Esophagus muscularis mucosa (tissue), 4 donors: ENCODE data around the gene THRB. TPM values are rescaled to one million over a fixed set of nuclear protein-coding genes. Genes with fewer than 3 reads are reported as not detected.

Experiments used
- DNase-seq: peaks from one replicate; pipeline ENCODE4 v3.0.0-alpha.2; 2017; ENCODE audit errors: extremely low spot score
- H3K27ac ChIP-seq, 4 donors: fragments of 200-600 bp; sonication (generic); replicated peaks in 1 of 4; 1 replicate in 3 of 4; 2 replicates in 1 of 4; pipeline ENCODE4 v1.5.1; 2016 to 2019; ENCODE audit warnings: mild to moderate bottlenecking in 1 of 4
- H3K27me3 ChIP-seq, 4 donors: fragments of 200-600 bp; sonication (generic); one replicate each; pipeline versions ENCODE4 v1.5.1 to v1.6.0; 2016 to 2019
- H3K36me3 ChIP-seq, 4 donors: fragments of 200-600 bp; sonication (generic); one replicate each; pipeline ENCODE4 v1.5.1; 2016 to 2019
- H3K4me1 ChIP-seq, 4 donors: fragments of 200-600 bp; sonication (generic); one replicate each; pipeline ENCODE4 v1.5.1; 2016 to 2019
- H3K4me3 ChIP-seq, 4 donors: fragments of 200-600 bp; sonication (generic); 1 replicate in 2 of 4; 2 replicates in 2 of 4; pipeline ENCODE4 v1.5.1; 2016 to 2019; ENCODE audit warnings: mild to moderate bottlenecking in 4 of 4, moderate library complexity in 1 of 4
- H3K9me3 ChIP-seq, 4 donors: fragments of 200-600 bp; sonication (generic); 1 replicate in 3 of 4; 2 replicates in 1 of 4; pipeline ENCODE4 v1.5.1; 2016 to 2019
- CTCF ChIP-seq, 3 experiments: fragments of 200-600 bp in 2 of 3; fragments of 450-650 bp in 1 of 3; sonication (generic) in 2 of 3; IDR thresholded peaks; one replicate each; pipeline ENCODE4 v1.5.1; 2017 to 2019; ENCODE audit warnings: antibody characterized with exemption in 3 of 3, mild to moderate bottlenecking in 2 of 3, moderate library complexity in 1 of 3
- EP300 ChIP-seq: sonication (generic); formaldehyde crosslinking; IDR thresholded peaks from one replicate; pipeline ENCODE4 v1.6.1; 2017; ENCODE audit warnings: antibody characterized with exemption
- POLR2A ChIP-seq: fragments of 450-650 bp; IDR thresholded peaks from one replicate; pipeline ENCODE4 v1.6.1; 2017; ENCODE audit warnings: antibody characterized with exemption, moderate library complexity, mild to moderate bottlenecking, low read depth
- POLR2AphosphoS5 ChIP-seq, 2 donors: sonication (generic); formaldehyde crosslinking; IDR thresholded peaks; one replicate each; pipeline ENCODE4 v1.6.1; 2017; ENCODE audit warnings: antibody characterized with exemption in 2 of 2
- WGBS: methylation state at CpG from one replicate; pipeline ENCODE4 v1.1.5; 2018; 5-methylcytosine and 5-hydroxymethylcytosine counted together
- intact Hi-C: fragments of 100-400 bp; cut with DNase I; formaldehyde crosslinking; loops from one replicate; pipeline ENCODE4 v1.15.1; 2023
- total RNA-seq, 4 donors: library from RNA; depleted of rRNA; stranded (reverse); fragments of >200 nt; gene quantifications; one replicate each; pipeline versions ENCODE4 v1.1.0 to v1.2.1, GENCODE V29; 2016

Gene THRB
- total RNA-seq, 4 donors from 2014 or later: 31.5 to 68.6 (median 39.3) TPM

GRCh38 chr3:24533561-24534193 is 39.0 kb upstream of the THRB start:
- no peaks in the 10 kb centered on the region for H3K4me1 ChIP-seq
- H3K36me3 ChIP-seq: no peaks in the 10 kb centered on the region
- no peak overlapping the region for H3K4me3 ChIP-seq
- TF ChIP-seq POLR2AphosphoS5 (IDR thresholded peaks at IDR 0.05) (no peak), EP300 (no peak), POLR2A (no peak), CTCF (IDR thresholded peaks at IDR 0.05) (no peak)
- DNase-seq: no peak
- 80% methylated on average over 10 of the region's 10 CpGs for WGBS
- no peak overlapping the region for H3K27ac ChIP-seq
- no peaks in the 10 kb centered on the region for H3K27me3 ChIP-seq
- intact Hi-C loops: no loop called here
- no peaks in the 10 kb centered on the region for H3K9me3 ChIP-seq

GRCh38 chr3:24530471-24530870 is 35.8 kb upstream of the THRB start:
- no peak for TF ChIP-seq POLR2A
- TF ChIP-seq POLR2AphosphoS5 (IDR thresholded peaks at IDR 0.05): no peak
- no peak for TF ChIP-seq CTCF (IDR thresholded peaks at IDR 0.05)
- no peak for TF ChIP-seq EP300
- H3K4me3 ChIP-seq: no peak overlapping the region
- H3K9me3 ChIP-seq: no peaks in the 10 kb centered on the region
- H3K4me1 ChIP-seq: peaks cover 0 to 8% (median 3%) of the 10 kb centered on the region in 4 donors
- H3K27ac ChIP-seq: no peak overlapping the region
- intact Hi-C loops: no loop called here
- no peak for DNase-seq
- no peaks in the 10 kb centered on the region for H3K27me3 ChIP-seq
- no peaks in the 10 kb centered on the region for H3K36me3 ChIP-seq
- WGBS: 88% methylated on average over 4 of the region's 4 CpGs

- no peak overlapping the region for H3K4me3 ChIP-seq
- TF ChIP-seq EP300: no peak
- no peak for TF ChIP-seq POLR2A
- TF ChIP-seq CTCF (IDR thresholded peaks at IDR 0.05): no peak
- no peak for TF ChIP-seq POLR2AphosphoS5 (IDR thresholded peaks at IDR 0.05)
- intact Hi-C loops: no loop called here
- DNase-seq: no peak
- no peaks in the 10 kb centered on the region for H3K9me3 ChIP-seq
- H3K36me3 ChIP-seq: no peaks in the 10 kb centered on the region
- H3K27me3 ChIP-seq: no peaks in the 10 kb centered on the region
- no peak overlapping the region for H3K27ac ChIP-seq
- H3K4me1 ChIP-seq: peaks cover 0 to 8% (median 3%) of the 10 kb centered on the region in 4 donors
These were observed 34.6 kb upstream of the THRB start for GRCh38 chr3:24529210-24529609.

GRCh38 chr3:24526640-24527212 is 32.1 kb upstream of the THRB start:
- intact Hi-C loops: no loop called here
- Histone ChIP-seq H3K4me1 (peaks cover 4 to 15% (median 10%) of the 10 kb centered on the region in 4 donors), H3K9me3 (no peaks in the 10 kb centered on the region), H3K27me3 (no peaks in the 10 kb centered on the region), H3K36me3 (no peaks in the 10 kb centered on the region), H3K27ac (no peak overlapping the region), H3K4me3 (no peak overlapping the region)
- WGBS: 37% methylated on average over 2 of the region's 2 CpGs
- no peak for DNase-seq
- TF ChIP-seq CTCF (IDR thresholded peaks at IDR 0.05): no peak
- TF ChIP-seq POLR2AphosphoS5 (IDR thresholded peaks at IDR 0.05): no peak
- no peak for TF ChIP-seq EP300
- no peak for TF ChIP-seq POLR2A
